Activated CD8-positive, alpha-beta T cell treated with anti-CD3 and anti-CD28 coated beads for 36 hours (primary cell): ENCODE data around the gene ABCA8. TPM values are rescaled to one million over a fixed set of nuclear protein-coding genes. Genes with fewer than 3 reads are reported as not detected.

Experiments
- ATAC-seq: fragments of 200-7000 bp; cut with Tn5 transposase; one replicate; pipeline ENCODE4 v1.10.0; 2021; ENCODE audit warnings: mild to moderate bottlenecking, moderate library complexity
- CTCF ChIA-PET: fragments of 350-600 bp; sonication (Branson Sonifier 250); formaldehyde crosslinking; loops from one replicate; lab custom pipeline; 2021; ENCODE audit warnings: antibody characterized with exemption; lab: Charles Lee
- POLR2A ChIA-PET: fragments of 350-600 bp; sonication (Branson Sonifier 250); formaldehyde crosslinking; loops from one replicate; lab custom pipeline; 2021; ENCODE audit warnings: antibody characterized with exemption; lab: Charles Lee
- DNase-seq: peaks from one replicate; pipeline ENCODE4 v3.0.0-alpha.2; 2020
- H3K27ac Mint-ChIP-seq: one replicate; pipeline ENCODE4 v1.8.0; 2021; ENCODE audit warnings: mild to moderate bottlenecking, mixed read lengths
- H3K27me3 Mint-ChIP-seq: one replicate; pipeline ENCODE4 v1.8.0; 2021; ENCODE audit warnings: mixed read lengths
- H3K36me3 Mint-ChIP-seq: one replicate; pipeline ENCODE4 v1.8.0; 2021; ENCODE audit warnings: low read depth, mixed read lengths
- H3K4me1 Mint-ChIP-seq: one replicate; pipeline ENCODE4 v1.8.0; 2021; ENCODE audit warnings: low read depth, mixed read lengths
- H3K4me3 Mint-ChIP-seq: one replicate; pipeline ENCODE4 v1.8.0; 2021; ENCODE audit warnings: mild to moderate bottlenecking, moderate library complexity, mixed read lengths
- H3K9me3 Mint-ChIP-seq: one replicate; pipeline ENCODE4 v1.8.0; 2021; ENCODE audit warnings: mixed read lengths
- intact Hi-C: fragments of 100-400 bp; cut with micrococcal nuclease; formaldehyde crosslinking; loops from one replicate; pipeline ENCODE4 v1.10.0; 2022
- total RNA-seq, 2 experiments: library from RNA; stranded (reverse); gene quantifications; one replicate each; pipeline ENCODE4 v1.2.3, GENCODE V29; 2021
- TF ChIP-seq, protein P1 (sequence below): fragments of 200-600 bp; IDR thresholded peaks from one replicate; pipeline ENCODE4 v1.8.0; 2022; ENCODE audit warnings: antibody characterized with exemption, mild to moderate bottlenecking

ABCA8 gene
- total RNA-seq, 2 experiments from 2014 or later = not detected

GRCh38 chr17:68884888-68885287, 70.3 kb downstream of the ABCA8 start:
- H3K4me3 Mint-ChIP-seq = no peak overlapping the region
- CTCF ChIA-PET = no interaction called here
- no peaks in the 10 kb centered on the region for H3K9me3 Mint-ChIP-seq
- ATAC-seq = no peak
- H3K27me3 Mint-ChIP-seq = peaks cover 4% of the 10 kb centered on the region
- intact Hi-C loops = no loop called here
- H3K36me3 Mint-ChIP-seq = no peaks in the 10 kb centered on the region
- H3K27ac Mint-ChIP-seq = no peak overlapping the region
- TF ChIP-seq, protein P1, sequence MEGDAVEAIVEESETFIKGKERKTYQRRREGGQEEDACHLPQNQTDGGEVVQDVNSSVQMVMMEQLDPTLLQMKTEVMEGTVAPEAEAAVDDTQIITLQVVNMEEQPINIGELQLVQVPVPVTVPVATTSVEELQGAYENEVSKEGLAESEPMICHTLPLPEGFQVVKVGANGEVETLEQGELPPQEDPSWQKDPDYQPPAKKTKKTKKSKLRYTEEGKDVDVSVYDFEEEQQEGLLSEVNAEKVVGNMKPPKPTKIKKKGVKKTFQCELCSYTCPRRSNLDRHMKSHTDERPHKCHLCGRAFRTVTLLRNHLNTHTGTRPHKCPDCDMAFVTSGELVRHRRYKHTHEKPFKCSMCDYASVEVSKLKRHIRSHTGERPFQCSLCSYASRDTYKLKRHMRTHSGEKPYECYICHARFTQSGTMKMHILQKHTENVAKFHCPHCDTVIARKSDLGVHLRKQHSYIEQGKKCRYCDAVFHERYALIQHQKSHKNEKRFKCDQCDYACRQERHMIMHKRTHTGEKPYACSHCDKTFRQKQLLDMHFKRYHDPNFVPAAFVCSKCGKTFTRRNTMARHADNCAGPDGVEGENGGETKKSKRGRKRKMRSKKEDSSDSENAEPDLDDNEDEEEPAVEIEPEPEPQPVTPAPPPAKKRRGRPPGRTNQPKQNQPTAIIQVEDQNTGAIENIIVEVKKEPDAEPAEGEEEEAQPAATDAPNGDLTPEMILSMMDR = no peak
- POLR2A ChIA-PET = no interaction called here
- H3K4me1 Mint-ChIP-seq = no peaks in the 10 kb centered on the region
- no peak for DNase-seq

DNA sequence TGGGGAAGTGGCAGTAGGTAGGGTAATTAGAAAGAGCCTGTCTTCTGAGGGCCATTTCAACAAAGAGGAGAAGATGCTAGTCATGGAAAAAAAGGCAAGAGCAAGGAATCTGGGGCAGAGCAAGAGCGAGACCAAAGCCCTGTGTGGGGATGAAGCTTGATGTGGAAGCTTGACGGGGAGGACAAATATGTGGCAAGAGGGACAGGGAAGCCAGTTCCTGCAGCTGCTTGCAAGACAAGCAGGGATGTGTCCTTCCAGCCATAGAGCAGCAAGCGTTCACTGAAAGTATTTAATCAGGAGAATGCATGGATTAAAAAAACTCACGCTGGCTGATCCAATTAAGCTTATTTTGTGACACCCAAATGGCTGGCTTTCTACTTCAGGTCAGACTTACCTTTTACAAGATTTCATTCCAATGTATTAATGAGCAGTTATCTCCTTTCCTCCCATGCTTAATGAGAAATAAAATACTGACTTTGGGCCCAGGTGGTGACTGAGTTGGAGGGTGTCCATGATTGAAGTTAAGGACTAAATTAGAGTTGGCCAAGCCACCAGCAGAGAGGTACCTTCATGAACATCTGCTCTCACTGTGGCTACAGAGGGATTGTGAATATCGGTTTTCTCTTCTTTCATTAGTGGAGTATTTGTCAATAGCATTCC, 76.8 kb downstream of the ABCA8 start:
- ATAC-seq (no peak), DNase-seq (no peak)
- Mint-ChIP-seq H3K4me3 (no peak overlapping the region), H3K27ac (no peak overlapping the region), H3K36me3 (no peaks in the 10 kb centered on the region), H3K4me1 (no peaks in the 10 kb centered on the region), H3K27me3 (peaks cover 5% of the 10 kb centered on the region), H3K9me3 (peaks cover 3% of the 10 kb centered on the region)
- ChIA-PET POLR2A (no interaction called here), CTCF (no interaction called here)
- intact Hi-C loops = no loop called here
- TF ChIP-seq, protein P1 = no peak

DNA sequence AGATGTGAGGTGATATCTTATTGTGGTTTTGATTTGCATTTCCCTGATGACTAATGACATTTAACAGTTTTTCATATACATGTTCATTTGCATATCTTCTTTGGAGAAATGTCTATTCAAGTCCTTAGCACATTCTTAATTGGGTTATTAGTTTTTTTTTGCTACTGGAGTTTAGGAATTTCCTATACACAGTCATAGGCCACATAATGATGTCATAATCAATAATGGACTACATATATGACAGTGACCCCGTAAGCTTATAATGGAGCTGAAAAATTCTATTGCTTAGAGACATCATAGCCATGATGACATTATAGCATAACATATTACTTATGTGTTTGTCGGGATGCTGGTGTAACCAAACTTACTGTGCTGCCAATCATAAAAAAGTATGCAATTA, 83.7 kb downstream of the ABCA8 start:
- H3K36me3 Mint-ChIP-seq = no peaks in the 10 kb centered on the region
- TF ChIP-seq, protein P1 = no peak

GRCh38 chr17:68870976-68871375, 84.2 kb downstream of the ABCA8 start:
- no peaks in the 10 kb centered on the region for H3K9me3 Mint-ChIP-seq
- H3K27me3 Mint-ChIP-seq = peaks cover 4% of the 10 kb centered on the region
- no peaks in the 10 kb centered on the region for H3K4me1 Mint-ChIP-seq
- ChIA-PET CTCF (no interaction called here), POLR2A (no interaction called here)
- TF ChIP-seq, protein P1 = no peak
- ATAC-seq (no peak), DNase-seq (no peak)
- H3K4me3 Mint-ChIP-seq = no peak overlapping the region
- no peak overlapping the region for H3K27ac Mint-ChIP-seq
- intact Hi-C loops = no loop called here
- H3K36me3 Mint-ChIP-seq = no peaks in the 10 kb centered on the region

More for the DNA sequence above, 83.7 kb downstream of the ABCA8 start:
- no peaks in the 10 kb centered on the region for H3K4me1 Mint-ChIP-seq
- CTCF ChIA-PET = no interaction called here
- H3K27ac Mint-ChIP-seq = no peak overlapping the region
- intact Hi-C loops = no loop called here
- H3K9me3 Mint-ChIP-seq = no peaks in the 10 kb centered on the region
- DNase-seq = no peak
- H3K4me3 Mint-ChIP-seq = no peak overlapping the region
- POLR2A ChIA-PET = no interaction called here
- no peak for ATAC-seq
- peaks cover 4% of the 10 kb centered on the region for H3K27me3 Mint-ChIP-seq

- CTCF ChIA-PET = no interaction called here
- Mint-ChIP-seq H3K27me3 (peaks cover 3% of the 10 kb centered on the region), H3K36me3 (no peaks in the 10 kb centered on the region), H3K9me3 (no peaks in the 10 kb centered on the region), H3K4me1 (no peaks in the 10 kb centered on the region), H3K4me3 (no peak overlapping the region), H3K27ac (no peak overlapping the region)
- intact Hi-C loops = no loop called here
- no peak for DNase-seq
- POLR2A ChIA-PET = no interaction called here
- TF ChIP-seq, protein P1 = no peak
- no peak for ATAC-seq
Measured at GRCh38 chr17:68870161-68870826, 84.9 kb downstream of the ABCA8 start.
